Keratinocyte (primary cell): ENCODE measurements around the gene OR1D5.

Experiments used
- CTCF ChIP-seq, 3 experiments: IDR thresholded peaks in 1 of 3; conservative IDR thresholded peaks in 1 of 3; optimal IDR thresholded peaks in 1 of 3; 2 replicates in 2 of 3; 3 replicates in 1 of 3; pipeline versions ENCODE3 to v1.5.1; 2011; ENCODE audit warnings: low read length in 3 of 3, mild to moderate bottlenecking in 3 of 3, moderate library complexity in 2 of 3, control low read depth in 1 of 3, inconsistent platforms in 1 of 3; ENCODE audit not compliant: insufficient read depth in 2 of 3; ENCODE audit errors: extremely low read depth in 1 of 3
- EZH2 ChIP-seq: IDR thresholded peaks from one replicate; pipeline ENCODE4 v1.6.1; 2012; ENCODE audit warnings: inconsistent platforms, mild to moderate bottlenecking, low read length, moderate library complexity

- TF ChIP-seq CTCF (optimal IDR thresholded peaks at IDR 0.05 in 1 of 3, IDR thresholded peaks at IDR 0.05 in 1 of 3, conservative IDR thresholded peaks at IDR 0.05 in 1 of 3; ENCODE audit: extremely low read depth in 1 of 3, insufficient read depth in 2 of 3, low read length in 3 of 3) (no peak), EZH2 (no peak)
Measured at GRCh38 chr17:3020381-3020780, 43.0 kb downstream of the OR1D5 start.
